Caco-2 (cell line): ENCODE measurements around the gene PTPRF. TPM values are rescaled to one million over a fixed set of nuclear protein-coding genes. Genes with fewer than 3 reads are reported as not detected.

Experiments
- Bru-seq: library from RNA; stranded (reverse); fragments of 400-500 nt; gene quantifications from one replicate; lab custom pipeline; 2021; lab: Mats Ljungman, UMichigan
- BruChase-seq, 2 experiments: library from RNA; stranded (reverse); fragments of 400-500 nt; gene quantifications; one replicate each; lab custom pipeline; 2021; lab: Mats Ljungman, UMichigan
- BruUV-seq: library from RNA; stranded (reverse); fragments of 400-500 nt; replicated peaks from 2 replicates; lab custom pipeline; 2021; lab: Mats Ljungman, UMichigan
- CTCF ChIA-PET: fragments of 300-600 bp; sonication (Branson Sonifier 250); formaldehyde crosslinking; loops from one replicate; lab custom pipeline; 2022; ENCODE audit warnings: antibody characterized with exemption; lab: Charles Lee
- POLR2A ChIA-PET: fragments of 300-600 bp; sonication (Branson Sonifier 250); formaldehyde crosslinking; loops from one replicate; lab custom pipeline; 2022; ENCODE audit warnings: antibody characterized with exemption; lab: Charles Lee
- DNase-seq, 2 experiments: peaks; one replicate each; pipeline versions ENCODE4 v3.0.0 to v3.0.0-alpha.2; 2020 to 2022
- H3K27me3 ChIP-seq: replicated peaks from 2 replicates; pipeline ENCODE4 v1.6.0; 2011; ENCODE audit warnings: low read length; ENCODE audit not compliant: control insufficient read depth, insufficient read depth
- H3K36me3 ChIP-seq: 2 replicates; pipeline ENCODE4 v1.5.1; 2011; ENCODE audit warnings: low read length; ENCODE audit not compliant: control insufficient read depth, insufficient read depth
- H3K4me1 ChIP-seq: fragments of 250-450 bp; sonication (Bioruptor Pico); 2 replicates; pipeline ENCODE4 v1.5.1; 2020; ENCODE audit warnings: mild to moderate bottlenecking
- H3K4me3 ChIP-seq: 2 replicates; pipeline ENCODE4 v1.5.1; 2011; ENCODE audit warnings: low read depth, mild to moderate bottlenecking, control low read depth, low read length
- H3K9me3 ChIP-seq: fragments of 250-450 bp; sonication (Bioruptor Pico); 2 replicates; pipeline ENCODE4 v1.5.1; 2020; ENCODE audit warnings: mild to moderate bottlenecking, moderate library complexity
- H3K27ac Mint-ChIP-seq: one replicate; pipeline ENCODE4 v1.8.0; 2022; ENCODE audit warnings: mixed read lengths; ENCODE audit not compliant: unreplicated experiment
- H3K27me3 Mint-ChIP-seq: one replicate; pipeline ENCODE4 v1.8.0; 2022; ENCODE audit warnings: mixed read lengths; ENCODE audit not compliant: insufficient read depth, unreplicated experiment
- H3K36me3 Mint-ChIP-seq: one replicate; pipeline ENCODE4 v1.8.0; 2022; ENCODE audit warnings: mild to moderate bottlenecking, mixed read lengths; ENCODE audit not compliant: insufficient read depth, unreplicated experiment
- H3K4me1 Mint-ChIP-seq: one replicate; pipeline ENCODE4 v1.8.0; 2022; ENCODE audit warnings: low read depth, mixed read lengths; ENCODE audit not compliant: unreplicated experiment
- H3K4me3 Mint-ChIP-seq: one replicate; pipeline ENCODE4 v1.8.0; 2022; ENCODE audit warnings: mild to moderate bottlenecking, moderate library complexity, mixed read lengths; ENCODE audit not compliant: unreplicated experiment
- H3K9me3 Mint-ChIP-seq: one replicate; pipeline ENCODE4 v1.8.0; 2022; ENCODE audit warnings: mixed read lengths; ENCODE audit not compliant: unreplicated experiment
- intact Hi-C: fragments of 100-400 bp; cut with micrococcal nuclease; formaldehyde crosslinking; loops from one replicate; pipeline ENCODE4 v1.10.0; 2022; ENCODE audit not compliant: unreplicated experiment
- long read RNA-seq: library from polyadenylated mRNA; stranded (forward); transcript quantifications from one replicate; pipeline ENCODE4 v2.0.0, GENCODE V29; 2022
- total RNA-seq: library from RNA; stranded (reverse); gene quantifications from 2 replicates; pipeline ENCODE4 v1.2.3, GENCODE V29; 2022
- TF ChIP-seq, protein P1 (sequence below), 2 experiments: fragments of 200-600 bp in 1 of 2; IDR thresholded peaks; 1 replicate in 1 of 2; 2 replicates in 1 of 2; pipeline versions ENCODE4 v1.5.1 to v1.8.0; 2011 to 2022; ENCODE audit warnings: antibody characterized with exemption in 1 of 2, control low read depth in 1 of 2, inconsistent platforms in 1 of 2, low read depth in 1 of 2, low read length in 1 of 2, mild to moderate bottlenecking in 1 of 2, moderate library complexity in 1 of 2; ENCODE audit not compliant: insufficient read depth in 1 of 2, severe bottlenecking in 1 of 2, unreplicated experiment in 1 of 2

PTPRF gene
- total RNA-seq (158 TPM in 2 replicates), Bru-seq, nascent RNA (percentile 62 among the genes with signal in this experiment), BruChase-seq, experiment 1, labeled RNA remaining after a 2-hour chase (percentile 67 among the genes with signal in this experiment), BruChase-seq, experiment 2, labeled RNA remaining after a 6-hour chase (percentile 78 among the genes with signal in this experiment)
- long read RNA-seq, full-length matches to known transcripts, result 17 of 127 reads
- long read RNA-seq, partial matches to known transcripts, result 99 of 127 reads
- long read RNA-seq, other reads (novel, unspliced or antisense), result 11 of 127 reads

DNA sequence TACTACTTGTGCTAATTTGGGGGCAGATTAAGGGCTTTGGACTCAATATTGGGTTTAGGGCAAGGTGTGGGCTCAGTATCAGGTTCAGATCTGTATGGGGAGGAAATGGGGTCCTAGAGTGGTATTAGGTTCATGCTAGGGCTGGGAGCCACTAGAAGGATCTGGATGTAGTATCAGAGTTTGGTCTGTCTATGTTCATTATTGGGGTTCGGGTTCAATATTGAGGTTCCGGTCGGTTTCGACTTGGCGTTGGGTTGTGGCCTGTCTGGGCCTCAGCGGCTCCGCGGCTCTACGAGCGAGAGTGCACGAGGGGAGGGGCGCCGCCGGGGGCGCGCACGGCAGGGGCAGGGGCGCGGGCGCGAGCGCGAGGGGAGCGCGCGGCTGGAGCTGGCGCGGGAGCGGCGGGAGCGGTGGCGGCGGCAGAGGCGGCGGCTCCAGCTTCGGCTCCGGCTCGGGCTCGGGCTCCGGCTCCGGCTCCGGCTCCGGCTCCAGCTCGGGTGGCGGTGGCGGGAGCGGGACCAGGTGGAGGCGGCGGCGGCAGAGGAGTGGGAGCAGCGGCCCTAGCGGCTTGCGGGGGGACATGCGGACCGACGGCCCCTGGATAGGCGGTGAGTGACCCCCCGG is at the start of gene PTPRF:
PTPRF (plus strand) TSS at position 401 of the 624 bp plus-strand sequence. CDS start 14,193 bp downstream, outside the sequence.
- peak; percentile 60 to 81 for DNase-seq
- Mint-ChIP-seq H3K9me3 (no peaks in the 10 kb centered on the region), H3K36me3 (peaks cover 13% of the 10 kb centered on the region), H3K4me1 (peaks cover 54% of the 10 kb centered on the region), H3K27ac (peak within 1 kb of the TSS; percentile 89), H3K4me3 (peak within 1 kb of the TSS; percentile 92), H3K27me3 (no peaks in the 10 kb centered on the region)
- intact Hi-C loops, result no loop called here
- POLR2A ChIA-PET, result interaction anchor here (0.5 to 1.6 kb wide), 3 partner anchors 24 to 120 kb away, joined by 3 to 7 read pairs (median 6); partner anchors contain the start of gene KDM4A
- Histone ChIP-seq H3K9me3 (no peaks in the 10 kb centered on the region), H3K27me3 (no peaks in the 10 kb centered on the region), H3K36me3 (no peaks in the 10 kb centered on the region), H3K4me1 (peaks cover 25% of the 10 kb centered on the region), H3K4me3 (peak within 1 kb of the TSS; percentile 72)
- CTCF ChIA-PET, result interaction anchor here (0.6 to 1.3 kb wide), 3 partner anchors 24 to 304 kb away, joined by 3 to 4 read pairs (median 3); partner anchors contain the start of gene KDM4A
- TF ChIP-seq, protein P1, sequence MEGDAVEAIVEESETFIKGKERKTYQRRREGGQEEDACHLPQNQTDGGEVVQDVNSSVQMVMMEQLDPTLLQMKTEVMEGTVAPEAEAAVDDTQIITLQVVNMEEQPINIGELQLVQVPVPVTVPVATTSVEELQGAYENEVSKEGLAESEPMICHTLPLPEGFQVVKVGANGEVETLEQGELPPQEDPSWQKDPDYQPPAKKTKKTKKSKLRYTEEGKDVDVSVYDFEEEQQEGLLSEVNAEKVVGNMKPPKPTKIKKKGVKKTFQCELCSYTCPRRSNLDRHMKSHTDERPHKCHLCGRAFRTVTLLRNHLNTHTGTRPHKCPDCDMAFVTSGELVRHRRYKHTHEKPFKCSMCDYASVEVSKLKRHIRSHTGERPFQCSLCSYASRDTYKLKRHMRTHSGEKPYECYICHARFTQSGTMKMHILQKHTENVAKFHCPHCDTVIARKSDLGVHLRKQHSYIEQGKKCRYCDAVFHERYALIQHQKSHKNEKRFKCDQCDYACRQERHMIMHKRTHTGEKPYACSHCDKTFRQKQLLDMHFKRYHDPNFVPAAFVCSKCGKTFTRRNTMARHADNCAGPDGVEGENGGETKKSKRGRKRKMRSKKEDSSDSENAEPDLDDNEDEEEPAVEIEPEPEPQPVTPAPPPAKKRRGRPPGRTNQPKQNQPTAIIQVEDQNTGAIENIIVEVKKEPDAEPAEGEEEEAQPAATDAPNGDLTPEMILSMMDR (IDR thresholded peaks at IDR 0.05; ENCODE audit: insufficient read depth in 1 of 2, low read depth in 1 of 2, low read length in 1 of 2, severe bottlenecking in 1 of 2, unreplicated experiment in 1 of 2), result no peak
- no TSS peak for BruUV-seq

DNA sequence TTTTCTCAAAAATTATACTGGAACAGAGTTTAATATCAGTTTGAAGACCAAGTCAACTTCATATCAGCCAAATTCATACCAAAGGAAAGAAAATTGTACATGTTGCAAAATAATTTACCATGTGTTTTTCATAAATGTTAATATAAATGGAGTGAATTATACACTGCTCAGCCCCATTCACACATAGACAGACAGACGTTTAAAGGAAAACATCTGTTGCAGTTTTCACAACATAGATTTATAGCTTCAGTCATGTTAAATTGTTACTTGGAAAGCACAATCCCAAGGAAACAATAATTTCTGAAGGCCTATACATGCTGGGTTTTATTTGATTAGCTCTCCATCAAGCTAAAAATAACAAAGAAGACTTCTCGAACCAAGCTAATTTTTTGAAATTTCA is 49.2 kb upstream of the PTPRF start:
- Mint-ChIP-seq H3K36me3 (peaks cover 9% of the 10 kb centered on the region), H3K4me3 (no peak overlapping the region), H3K4me1 (no peaks in the 10 kb centered on the region), H3K9me3 (peaks cover 20% of the 10 kb centered on the region), H3K27me3 (no peaks in the 10 kb centered on the region), H3K27ac (no peak overlapping the region)
- intact Hi-C loops, result no loop called here
- ChIA-PET CTCF (no interaction called here), POLR2A (no interaction called here)
- H3K4me3 ChIP-seq, result no peak overlapping the region
- H3K36me3 ChIP-seq, result no peaks in the 10 kb centered on the region
- TF ChIP-seq, protein P1 (IDR thresholded peaks at IDR 0.05; ENCODE audit: insufficient read depth in 1 of 2, low read depth in 1 of 2, low read length in 1 of 2, severe bottlenecking in 1 of 2, unreplicated experiment in 1 of 2), result no peak
- peaks cover 6% of the 10 kb centered on the region; the same call in 1 of the 2 replicates for H3K4me1 ChIP-seq
- H3K9me3 ChIP-seq, result no peaks in the 10 kb centered on the region
- no peaks in the 10 kb centered on the region for H3K27me3 ChIP-seq
- DNase-seq, result no peak
- BruUV-seq, result no TSS peak

DNA sequence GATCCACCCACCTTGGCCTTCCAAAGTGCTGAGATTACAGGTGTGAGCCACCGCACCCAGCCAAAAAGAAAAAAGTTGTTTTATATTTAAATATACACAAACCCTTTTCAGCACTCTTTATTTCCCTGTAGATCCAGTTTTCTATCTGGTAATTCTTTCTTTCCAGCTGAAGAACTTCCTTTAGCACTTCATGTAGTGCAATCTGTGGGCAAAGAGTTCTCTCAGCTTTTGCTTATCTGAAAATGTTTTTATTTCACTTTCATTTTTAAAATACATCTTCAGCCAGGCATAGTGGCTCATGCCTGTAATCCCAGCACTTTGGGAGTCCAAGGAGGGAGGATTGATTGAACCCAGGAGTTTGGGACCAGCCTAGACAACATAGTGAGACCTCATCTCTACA is 48.5 kb upstream of the PTPRF start:
- Mint-ChIP-seq H3K36me3 (peaks cover 9% of the 10 kb centered on the region), H3K9me3 (peaks cover 20% of the 10 kb centered on the region), H3K4me1 (no peaks in the 10 kb centered on the region), H3K27me3 (no peaks in the 10 kb centered on the region), H3K27ac (no peak overlapping the region), H3K4me3 (no peak overlapping the region)
- ChIA-PET CTCF (no interaction called here), POLR2A (no interaction called here)
- no peaks in the 10 kb centered on the region for H3K9me3 ChIP-seq
- no peak for DNase-seq
- H3K4me3 ChIP-seq, result no peak overlapping the region
- intact Hi-C loops, result no loop called here
- no peaks in the 10 kb centered on the region for H3K36me3 ChIP-seq
- no TSS peak for BruUV-seq
- TF ChIP-seq, protein P1 (IDR thresholded peaks at IDR 0.05; ENCODE audit: insufficient read depth in 1 of 2, low read depth in 1 of 2, low read length in 1 of 2, severe bottlenecking in 1 of 2, unreplicated experiment in 1 of 2), result no peak
- H3K4me1 ChIP-seq, result peaks cover 2% of the 10 kb centered on the region; the same call in 1 of the 2 replicates
- H3K27me3 ChIP-seq, result no peaks in the 10 kb centered on the region
